ENCODE measurements around the gene IL36B.

DNA sequence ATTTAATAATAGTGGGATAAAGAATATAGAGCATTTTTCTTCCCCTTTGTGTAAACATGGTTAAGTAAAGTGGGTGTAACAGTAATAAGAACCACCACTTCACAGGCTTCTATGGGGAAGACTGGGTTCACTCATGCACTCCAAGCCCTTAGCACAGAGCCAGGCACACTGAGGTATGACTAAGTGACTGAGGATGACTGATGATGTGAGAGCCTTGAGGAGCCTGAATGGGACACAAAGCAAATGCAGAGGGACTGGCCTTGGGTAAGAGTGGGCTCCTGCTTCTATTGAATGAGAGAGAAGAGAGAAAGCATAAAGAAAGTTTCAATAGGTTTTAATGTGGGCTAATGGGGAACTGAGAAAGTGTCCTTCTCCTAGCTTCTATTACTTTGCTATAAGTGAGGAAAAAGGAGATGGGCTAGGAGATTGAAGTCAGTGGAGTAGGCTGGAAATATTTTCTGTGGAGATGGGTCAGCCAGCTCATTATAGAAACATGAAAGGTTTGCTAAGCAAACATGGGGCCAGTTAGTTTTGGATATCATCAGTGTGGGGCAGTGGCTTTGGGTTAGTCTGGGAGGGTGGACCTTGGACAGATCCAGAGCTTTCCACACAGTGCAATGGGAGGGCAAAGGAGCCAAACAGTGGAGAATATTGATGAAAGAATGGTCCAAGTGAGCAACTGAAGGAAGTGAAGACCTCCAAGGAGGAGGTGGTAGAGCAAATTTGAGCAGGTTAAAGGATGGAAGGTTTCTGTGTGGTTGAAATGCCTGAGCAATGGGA, 35.7 kb upstream of the IL36B start:
- TF ChIP-seq POLR2A (IDR thresholded peaks at IDR 0.05; ENCODE audit: low read depth, low read length) = no peak
- TF ChIP-seq POLR2AphosphoS5 (IDR thresholded peaks at IDR 0.05; ENCODE audit: low read depth, low read length) = no peak

Data from GM12892 (cell line).